ENCODE results near the gene CEBPZ. TPM values are rescaled to one million over a fixed set of nuclear protein-coding genes. Genes with fewer than 3 reads are reported as not detected.
A peak's percentile ranks its signal among the peaks of the same experiment; 100 is the strongest.

CEBPZ gene
- total and polyA plus RNA-seq, 2 of the 13 experiments (the other 11 are each of a cell fraction or from before 2014, with no cell fraction given): 14.4 to 117 TPM

GRCh38 chr2:37196320-37197195 lies 34.8 kb downstream of the CEBPZ start, which contains the start of gene CEBPZOS (continued):
- TF ChIP-seq HCFC1 (IDR thresholded peaks at IDR 0.05; ENCODE audit: low read depth, low read length) (no peak), GLI4 (CRISPR knock-in tag; IDR thresholded peaks at IDR 0.05; ENCODE audit: borderline replicate concordance) (peak; percentile 97; the same call in 1 of the 2 replicates), ZNF136 (CRISPR knock-in tag; IDR thresholded peaks at IDR 0.05; ENCODE audit: low read depth) (0 out of 2 replicates have a peak, but pooled peaks have one; percentile 51), ATF3 (CRISPR knock-in tag; IDR thresholded peaks at IDR 0.05) (peak; percentile 67), SRSF4 (IDR thresholded peaks at IDR 0.05; ENCODE audit: low read depth, low read length, poor library complexity, severe bottlenecking) (no peak), ZNF3 (CRISPR knock-in tag; IDR thresholded peaks at IDR 0.05) (no peak; the same call in 1 of the 2 replicates), ZSCAN12 (CRISPR knock-in tag; IDR thresholded peaks at IDR 0.05) (0 out of 2 replicates have a peak, but pooled peaks have one; percentile 50), NFE2L2 (IDR thresholded peaks at IDR 0.05; ENCODE audit: low read length) (no peak), WIZ (CRISPR knock-in tag; IDR thresholded peaks at IDR 0.05) (peak; percentile 94), NFKBIZ (CRISPR knock-in tag; IDR thresholded peaks at IDR 0.05) (peak; percentile 48; the same call in 1 of the 2 replicates), TAF1 (CRISPR knock-in tag; IDR thresholded peaks at IDR 0.05) (peak; percentile 89), MED1 (CRISPR knock-in tag; IDR thresholded peaks at IDR 0.05) (0 out of 2 replicates have a peak, but pooled peaks have one; percentile 25), ZBTB49 (CRISPR knock-in tag; IDR thresholded peaks at IDR 0.05; ENCODE audit: borderline replicate concordance) (0 out of 2 replicates have a peak, but pooled peaks have one; percentile 13), ZNF784 (CRISPR knock-in tag; IDR thresholded peaks at IDR 0.05; ENCODE audit: borderline replicate concordance) (peak; percentile 82), ZNF329 (CRISPR knock-in tag; IDR thresholded peaks at IDR 0.05; ENCODE audit: low read depth) (peak; percentile 95), PRDM15 (CRISPR knock-in tag; IDR thresholded peaks at IDR 0.05) (no peak; the same call in 1 of the 2 replicates), ELF3 (CRISPR knock-in tag; IDR thresholded peaks at IDR 0.05) (peak; percentile 58; the same call in 1 of the 2 replicates), ZBTB7A (CRISPR knock-in tag; IDR thresholded peaks at IDR 0.05) (0 out of 2 replicates have a peak, but pooled peaks have one; percentile 57), THYN1 (CRISPR knock-in tag; IDR thresholded peaks at IDR 0.05; ENCODE audit: borderline replicate concordance, low read depth) (0 out of 2 replicates have a peak, but pooled peaks have one; percentile 87), GTF3A (CRISPR knock-in tag; conservative IDR thresholded peaks at IDR 0.05) (no peak), CBFB (CRISPR knock-in tag; IDR thresholded peaks at IDR 0.05) (0 out of 2 replicates have a peak, but pooled peaks have one; percentile 11), PCBP1 (IDR thresholded peaks at IDR 0.05; ENCODE audit: borderline replicate concordance, low read depth, low read length) (no peak)
